ENCODE measurements around the gene IPO4.

GRCh38 chr14:24232121-24232644 lies 43.6 kb upstream of the IPO4 start, which contains the start of gene NEDD8:
- TF ChIP-seq, protein P1, sequence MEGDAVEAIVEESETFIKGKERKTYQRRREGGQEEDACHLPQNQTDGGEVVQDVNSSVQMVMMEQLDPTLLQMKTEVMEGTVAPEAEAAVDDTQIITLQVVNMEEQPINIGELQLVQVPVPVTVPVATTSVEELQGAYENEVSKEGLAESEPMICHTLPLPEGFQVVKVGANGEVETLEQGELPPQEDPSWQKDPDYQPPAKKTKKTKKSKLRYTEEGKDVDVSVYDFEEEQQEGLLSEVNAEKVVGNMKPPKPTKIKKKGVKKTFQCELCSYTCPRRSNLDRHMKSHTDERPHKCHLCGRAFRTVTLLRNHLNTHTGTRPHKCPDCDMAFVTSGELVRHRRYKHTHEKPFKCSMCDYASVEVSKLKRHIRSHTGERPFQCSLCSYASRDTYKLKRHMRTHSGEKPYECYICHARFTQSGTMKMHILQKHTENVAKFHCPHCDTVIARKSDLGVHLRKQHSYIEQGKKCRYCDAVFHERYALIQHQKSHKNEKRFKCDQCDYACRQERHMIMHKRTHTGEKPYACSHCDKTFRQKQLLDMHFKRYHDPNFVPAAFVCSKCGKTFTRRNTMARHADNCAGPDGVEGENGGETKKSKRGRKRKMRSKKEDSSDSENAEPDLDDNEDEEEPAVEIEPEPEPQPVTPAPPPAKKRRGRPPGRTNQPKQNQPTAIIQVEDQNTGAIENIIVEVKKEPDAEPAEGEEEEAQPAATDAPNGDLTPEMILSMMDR (conservative IDR thresholded peaks at IDR 0.05 in 1 of 2, IDR thresholded peaks at IDR 0.05 in 1 of 2; ENCODE audit: low read depth in 1 of 2, low read length in 2 of 2) = no peak
- no peak for TF ChIP-seq EZH2 (IDR thresholded peaks at IDR 0.05; ENCODE audit: low read length, missing control alignments)

All from fibroblast of lung (primary cell).